Measurements from ENCODE around the gene DFFB. TPM values are rescaled to one million over a fixed set of nuclear protein-coding genes. Genes with fewer than 3 reads are reported as not detected.
"Not testable (repeated sequence)": the region's sequence is repeated elsewhere in the genome, so short reads cannot be mapped to it uniquely, and the experiment has no call there.

Gene DFFB
- total RNA-seq, 1 experiment from 2014 or later: 17.1 TPM

DNA sequence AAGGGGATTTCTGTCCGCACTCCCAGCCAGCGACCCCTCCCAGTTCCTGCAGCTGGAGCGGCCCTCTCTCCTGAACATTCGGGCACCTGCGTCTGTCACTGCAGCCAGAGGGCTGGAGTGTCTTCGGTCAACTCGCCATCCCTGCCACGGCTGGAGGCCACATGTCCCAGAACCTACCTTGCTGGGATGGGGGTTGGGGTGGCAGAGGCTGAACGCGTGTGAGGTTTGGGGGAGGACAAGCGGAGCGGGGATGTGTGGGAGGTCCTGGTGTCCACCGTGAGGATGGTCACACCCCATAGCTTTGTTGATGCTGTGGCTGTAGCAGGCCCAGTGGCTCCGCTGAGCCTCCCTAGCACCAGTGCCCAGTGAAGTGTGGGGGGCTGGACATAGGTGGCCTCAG, 57.6 kb downstream of the DFFB start:
- no peak for DNase-seq

DNA sequence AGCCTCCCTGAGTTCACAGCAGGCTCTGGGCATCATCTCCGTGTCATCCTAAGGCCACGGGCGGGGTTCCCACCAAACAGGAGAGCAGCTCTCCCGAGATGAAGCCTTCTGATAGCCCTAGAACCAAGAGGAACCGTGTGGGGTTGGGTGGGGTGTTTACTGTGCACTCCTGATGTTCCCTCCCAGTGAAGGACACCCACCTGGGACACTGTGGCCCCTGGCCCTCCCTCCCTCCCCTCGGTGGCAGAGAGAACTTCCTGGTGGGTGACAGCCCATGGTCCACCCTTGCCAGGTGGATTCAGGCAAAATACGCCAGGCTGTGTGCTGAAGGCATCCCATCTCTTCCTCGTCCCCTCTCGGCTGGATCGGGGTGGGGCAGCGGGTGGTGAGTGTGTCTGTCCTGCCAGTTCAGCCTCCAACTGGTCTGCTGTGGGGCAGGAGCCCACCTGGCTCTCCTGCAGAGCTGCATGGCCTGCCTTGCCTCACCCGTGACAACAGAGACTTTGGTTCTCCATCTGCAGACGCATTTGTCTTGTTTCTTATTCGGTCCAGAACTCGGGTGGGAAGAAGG, 58.4 kb downstream of the DFFB start:
- H2AFZ ChIP-seq (ENCODE audit: low read length): no peak overlapping the region
- H3K27ac ChIP-seq (ENCODE audit: low read length): no peak overlapping the region
- H3K79me2 ChIP-seq (ENCODE audit: low read length): no peaks in the 10 kb centered on the region
- no peak for ATAC-seq
- H3K9me3 ChIP-seq (ENCODE audit: low read length): no peaks in the 10 kb centered on the region
- H3K36me3 ChIP-seq (ENCODE audit: low read depth, low read length): no peaks in the 10 kb centered on the region
- peaks cover 4% of the 10 kb centered on the region; the same call in 1 of the 2 replicates for H3K4me1 ChIP-seq (ENCODE audit: insufficient read depth, low read length)
- H3F3A ChIP-seq (ENCODE audit: low read length, unreplicated experiment): no peaks in the 10 kb centered on the region
- BruUV-seq (replicated peaks): no TSS peak
- DNase-seq: no peak
- TF ChIP-seq EZH2 (IDR thresholded peaks at IDR 0.05; ENCODE audit: low read length, unreplicated experiment): no peak
- no peak for TF ChIP-seq EZH2phosphoT487 (IDR thresholded peaks at IDR 0.05; ENCODE audit: borderline replicate concordance, low read length)
- TF ChIP-seq, protein P1, sequence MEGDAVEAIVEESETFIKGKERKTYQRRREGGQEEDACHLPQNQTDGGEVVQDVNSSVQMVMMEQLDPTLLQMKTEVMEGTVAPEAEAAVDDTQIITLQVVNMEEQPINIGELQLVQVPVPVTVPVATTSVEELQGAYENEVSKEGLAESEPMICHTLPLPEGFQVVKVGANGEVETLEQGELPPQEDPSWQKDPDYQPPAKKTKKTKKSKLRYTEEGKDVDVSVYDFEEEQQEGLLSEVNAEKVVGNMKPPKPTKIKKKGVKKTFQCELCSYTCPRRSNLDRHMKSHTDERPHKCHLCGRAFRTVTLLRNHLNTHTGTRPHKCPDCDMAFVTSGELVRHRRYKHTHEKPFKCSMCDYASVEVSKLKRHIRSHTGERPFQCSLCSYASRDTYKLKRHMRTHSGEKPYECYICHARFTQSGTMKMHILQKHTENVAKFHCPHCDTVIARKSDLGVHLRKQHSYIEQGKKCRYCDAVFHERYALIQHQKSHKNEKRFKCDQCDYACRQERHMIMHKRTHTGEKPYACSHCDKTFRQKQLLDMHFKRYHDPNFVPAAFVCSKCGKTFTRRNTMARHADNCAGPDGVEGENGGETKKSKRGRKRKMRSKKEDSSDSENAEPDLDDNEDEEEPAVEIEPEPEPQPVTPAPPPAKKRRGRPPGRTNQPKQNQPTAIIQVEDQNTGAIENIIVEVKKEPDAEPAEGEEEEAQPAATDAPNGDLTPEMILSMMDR (conservative IDR thresholded peaks at IDR 0.05; ENCODE audit: low read depth, low read length): no peak
- peaks cover 39% of the 10 kb centered on the region for H3K27me3 ChIP-seq (ENCODE audit: low read length)
- H4K20me1 ChIP-seq (ENCODE audit: low read length): no peaks in the 10 kb centered on the region
- ChIA-PET POLR2A (ENCODE audit: unreplicated experiment) (no interaction called here), CTCF (no interaction called here)
- no peaks in the 10 kb centered on the region for H3K9me2 ChIP-seq (replicated peaks; ENCODE audit: low read length)
- no peak overlapping the region for H3K4me2 ChIP-seq (ENCODE audit: low read length)
- no peak overlapping the region for H3K9ac ChIP-seq (ENCODE audit: low read length)
- intact Hi-C loops (cut with micrococcal nuclease): no loop called here
- no peak overlapping the region for H3K4me3 ChIP-seq (ENCODE audit: low read length)

More for the DNA sequence above, 57.6 kb downstream of the DFFB start:
- H2AFZ ChIP-seq (ENCODE audit: low read length): no peak overlapping the region
- H3K9ac ChIP-seq (ENCODE audit: low read length): no peak overlapping the region
- H3K27ac ChIP-seq (ENCODE audit: low read length): no peak overlapping the region
- H3K36me3 ChIP-seq (ENCODE audit: low read depth, low read length): no peaks in the 10 kb centered on the region
- peaks cover 4% of the 10 kb centered on the region; the same call in 1 of the 2 replicates for H3K4me1 ChIP-seq (ENCODE audit: insufficient read depth, low read length)
- H3K27me3 ChIP-seq (ENCODE audit: low read length): peaks cover 45% of the 10 kb centered on the region
- H4K20me1 ChIP-seq (ENCODE audit: low read length): no peaks in the 10 kb centered on the region
- no peaks in the 10 kb centered on the region for H3F3A ChIP-seq (ENCODE audit: low read length, unreplicated experiment)
- no peaks in the 10 kb centered on the region for H3K9me3 ChIP-seq (ENCODE audit: low read length)
- BruUV-seq (replicated peaks): no TSS peak
- H3K4me2 ChIP-seq (ENCODE audit: low read length): no peak overlapping the region
- no peak overlapping the region for H3K4me3 ChIP-seq (ENCODE audit: low read length)
- ATAC-seq: no peak
- intact Hi-C loops (cut with micrococcal nuclease): loop anchor here (5.0 kb wide), 3 partner anchors 912 to 1977 kb away; no protein-coding TSS in a partner anchor
- H3K79me2 ChIP-seq (ENCODE audit: low read length): no peaks in the 10 kb centered on the region
- TF ChIP-seq, protein P1 (conservative IDR thresholded peaks at IDR 0.05; ENCODE audit: low read depth, low read length): no peak
- TF ChIP-seq EZH2 (IDR thresholded peaks at IDR 0.05; ENCODE audit: low read length, unreplicated experiment): no peak
- no peak for TF ChIP-seq EZH2phosphoT487 (IDR thresholded peaks at IDR 0.05; ENCODE audit: borderline replicate concordance, low read length)
- H3K9me2 ChIP-seq (replicated peaks; ENCODE audit: low read length): no peaks in the 10 kb centered on the region
- ChIA-PET POLR2A (ENCODE audit: unreplicated experiment) (no interaction called here), CTCF (no interaction called here)

DNA sequence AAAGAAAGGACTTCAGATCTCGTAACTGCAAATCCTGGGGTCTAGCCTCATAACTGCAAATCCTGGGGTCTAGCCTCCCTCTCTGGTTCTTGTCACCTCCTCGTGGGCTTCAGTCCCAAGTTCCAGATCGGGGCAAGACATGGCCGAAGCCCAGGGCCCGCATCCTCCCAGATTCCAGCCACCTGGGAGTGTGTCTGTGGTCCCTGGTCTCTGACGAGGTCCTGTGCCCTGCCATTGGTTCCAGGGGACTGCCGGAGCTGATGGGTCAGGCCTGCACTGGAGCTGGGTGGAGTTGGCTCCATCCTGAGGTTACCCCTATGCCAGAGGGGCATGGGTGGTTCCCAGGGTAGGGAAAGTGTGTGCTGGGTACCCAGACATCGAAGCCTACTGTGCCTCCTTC, 60.5 kb downstream of the DFFB start:
- POLR2A ChIA-PET (ENCODE audit: unreplicated experiment): no interaction called here
- BruUV-seq (replicated peaks): no TSS peak

DNA sequence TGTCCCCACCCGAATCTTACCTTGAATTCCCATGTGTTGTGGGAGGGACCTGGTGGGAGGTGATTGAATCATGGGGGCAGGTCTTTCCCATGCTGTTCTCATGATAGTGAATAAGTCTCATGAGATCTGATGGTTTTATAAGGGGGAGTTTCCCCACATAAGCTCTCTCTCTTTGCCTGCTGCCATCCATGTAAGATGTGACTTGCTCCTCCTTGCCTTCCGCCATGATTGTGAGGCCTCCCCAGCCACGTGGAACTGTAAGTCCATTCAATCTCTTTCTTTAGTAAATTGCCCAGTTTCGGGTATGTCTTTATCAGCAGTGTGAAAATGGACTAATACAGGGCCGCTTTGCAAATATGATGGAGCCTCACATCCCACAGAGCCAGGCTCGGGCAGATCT, 61.1 kb downstream of the DFFB start:
- H3F3A ChIP-seq (ENCODE audit: low read length, unreplicated experiment); H3K9me2 ChIP-seq (replicated peaks; ENCODE audit: low read length); POLR2A ChIA-PET (ENCODE audit: unreplicated experiment); H3K4me1 ChIP-seq (ENCODE audit: insufficient read depth, low read length); H2AFZ ChIP-seq (ENCODE audit: low read length); ATAC-seq; H3K36me3 ChIP-seq (ENCODE audit: low read depth, low read length); intact Hi-C loops (cut with micrococcal nuclease); CTCF ChIA-PET; H3K9ac ChIP-seq (ENCODE audit: low read length); H3K4me2 ChIP-seq (ENCODE audit: low read length); H3K27ac ChIP-seq (ENCODE audit: low read length); BruUV-seq (replicated peaks); H3K79me2 ChIP-seq (ENCODE audit: low read length); H4K20me1 ChIP-seq (ENCODE audit: low read length); DNase-seq; H3K4me3 ChIP-seq (ENCODE audit: low read length); H3K9me3 ChIP-seq (ENCODE audit: low read length): not testable (repeated sequence)
- peaks cover 62% of the 10 kb centered on the region for H3K27me3 ChIP-seq (ENCODE audit: low read length)

More for the DNA sequence above, 60.5 kb downstream of the DFFB start:
- Histone ChIP-seq H3K9me2 (replicated peaks; ENCODE audit: low read length) (no peaks in the 10 kb centered on the region), H3K9me3 (ENCODE audit: low read length) (no peaks in the 10 kb centered on the region), H3K27me3 (ENCODE audit: low read length) (peaks cover 56% of the 10 kb centered on the region), H3K36me3 (ENCODE audit: low read depth, low read length) (no peaks in the 10 kb centered on the region), H3K4me3 (ENCODE audit: low read length) (no peak overlapping the region), H4K20me1 (ENCODE audit: low read length) (no peaks in the 10 kb centered on the region), H2AFZ (ENCODE audit: low read length) (no peak overlapping the region), H3K4me1 (ENCODE audit: insufficient read depth, low read length) (no peaks in the 10 kb centered on the region), H3K9ac (ENCODE audit: low read length) (no peak overlapping the region), H3K79me2 (ENCODE audit: low read length) (no peaks in the 10 kb centered on the region), H3F3A (ENCODE audit: low read length, unreplicated experiment) (no peaks in the 10 kb centered on the region), H3K4me2 (ENCODE audit: low read length) (no peak overlapping the region), H3K27ac (ENCODE audit: low read length) (no peak overlapping the region)
- intact Hi-C loops (cut with micrococcal nuclease): no loop called here
- no peak for DNase-seq
- CTCF ChIA-PET: no interaction called here
- TF ChIP-seq EZH2 (IDR thresholded peaks at IDR 0.05; ENCODE audit: low read length, unreplicated experiment): no peak
- ATAC-seq: no peak
